RWPE2 (cell line): ENCODE measurements around the gene PRR22.

Experiments
- ATAC-seq: fragments of 200-7000 bp; cut with Tn5 transposase; 3 replicates; pipeline ENCODE4 v1.9.1; 2021; ENCODE audit warnings: low read depth
- DNase-seq: peaks from one replicate; pipeline ENCODE4 v3.0.0-alpha.2; 2020; ENCODE audit warnings: low spot score
- H3K27ac ChIP-seq: fragments of 450-650 bp; 2 replicates; pipeline ENCODE4 v1.5.1; 2017; ENCODE audit warnings: mild to moderate bottlenecking; ENCODE audit not compliant: poor library complexity, severe bottlenecking
- H3K27me3 ChIP-seq: fragments of 250-450 bp; sonication (Bioruptor Pico); 2 replicates; pipeline ENCODE4 v1.5.1; 2021; ENCODE audit warnings: mild to moderate bottlenecking, moderate library complexity; ENCODE audit not compliant: insufficient read depth, poor library complexity, severe bottlenecking
- H3K36me3 ChIP-seq: fragments of 250-450 bp; sonication (Bioruptor Pico); 2 replicates; pipeline ENCODE4 v1.5.1; 2020; ENCODE audit warnings: low read depth, mild to moderate bottlenecking, moderate library complexity
- H3K4me1 ChIP-seq: fragments of 250-450 bp; sonication (Bioruptor Pico); 2 replicates; pipeline ENCODE4 v1.5.1; 2021; ENCODE audit warnings: mild to moderate bottlenecking, moderate library complexity; ENCODE audit not compliant: insufficient read depth, poor library complexity, severe bottlenecking
- H3K4me3 ChIP-seq: fragments of 250-450 bp; sonication (Bioruptor Pico); 2 replicates; pipeline ENCODE4 v1.5.1; 2021; ENCODE audit warnings: mild to moderate bottlenecking, moderate library complexity; ENCODE audit not compliant: severe bottlenecking
- H3K9me3 ChIP-seq: fragments of 250-450 bp; sonication (Bioruptor Pico); 2 replicates; pipeline ENCODE4 v1.5.1; 2021; ENCODE audit warnings: mild to moderate bottlenecking, moderate library complexity; ENCODE audit not compliant: severe bottlenecking
- TF ChIP-seq, protein P1 (sequence below): fragments of 450-650 bp; IDR thresholded peaks from one replicate; pipeline ENCODE4 v1.5.1; 2017; ENCODE audit warnings: mild to moderate bottlenecking, moderate library complexity; ENCODE audit not compliant: poor library complexity, severe bottlenecking

PRR22 gene

DNA sequence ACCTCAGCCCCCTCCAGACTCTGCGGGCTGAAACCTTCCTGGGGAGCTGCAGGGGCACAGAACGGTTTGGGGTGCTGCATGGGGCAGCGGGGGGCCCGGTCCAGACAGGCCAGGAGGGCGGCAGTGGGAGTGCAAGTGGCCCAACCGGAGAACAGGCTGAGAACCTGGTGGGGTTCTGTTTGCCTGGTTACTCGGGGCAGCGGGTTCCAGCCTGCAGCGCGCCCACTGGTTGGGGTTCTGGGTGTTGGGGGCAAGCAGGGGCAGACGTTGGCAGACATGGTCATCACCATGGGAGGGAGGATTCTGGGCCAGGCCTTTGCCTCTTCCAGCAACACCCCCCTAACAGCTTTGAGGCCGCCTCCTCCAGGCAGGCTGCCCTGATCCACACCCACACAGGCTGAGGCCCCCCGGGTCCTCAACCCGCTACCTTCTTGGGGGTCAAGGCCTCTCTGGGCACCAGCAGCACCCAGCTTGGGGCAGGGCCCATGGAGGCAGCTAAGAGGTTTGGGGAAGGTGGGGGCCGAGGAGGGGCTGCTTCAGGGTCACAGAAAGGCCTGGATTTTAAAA, at the start of gene PRR22:
PRR22 (minus strand) TSS at position 166 of the 567 bp plus-strand sequence; CDS start at position 80, 86 bp downstream.
- TF ChIP-seq, protein P1, sequence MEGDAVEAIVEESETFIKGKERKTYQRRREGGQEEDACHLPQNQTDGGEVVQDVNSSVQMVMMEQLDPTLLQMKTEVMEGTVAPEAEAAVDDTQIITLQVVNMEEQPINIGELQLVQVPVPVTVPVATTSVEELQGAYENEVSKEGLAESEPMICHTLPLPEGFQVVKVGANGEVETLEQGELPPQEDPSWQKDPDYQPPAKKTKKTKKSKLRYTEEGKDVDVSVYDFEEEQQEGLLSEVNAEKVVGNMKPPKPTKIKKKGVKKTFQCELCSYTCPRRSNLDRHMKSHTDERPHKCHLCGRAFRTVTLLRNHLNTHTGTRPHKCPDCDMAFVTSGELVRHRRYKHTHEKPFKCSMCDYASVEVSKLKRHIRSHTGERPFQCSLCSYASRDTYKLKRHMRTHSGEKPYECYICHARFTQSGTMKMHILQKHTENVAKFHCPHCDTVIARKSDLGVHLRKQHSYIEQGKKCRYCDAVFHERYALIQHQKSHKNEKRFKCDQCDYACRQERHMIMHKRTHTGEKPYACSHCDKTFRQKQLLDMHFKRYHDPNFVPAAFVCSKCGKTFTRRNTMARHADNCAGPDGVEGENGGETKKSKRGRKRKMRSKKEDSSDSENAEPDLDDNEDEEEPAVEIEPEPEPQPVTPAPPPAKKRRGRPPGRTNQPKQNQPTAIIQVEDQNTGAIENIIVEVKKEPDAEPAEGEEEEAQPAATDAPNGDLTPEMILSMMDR = no peak
- ATAC-seq = no peak; the same call in 2 of the 3 replicates
- H3K9me3 ChIP-seq = no peaks in the 10 kb centered on the region
- no peak within 1 kb of the TSS for H3K27ac ChIP-seq
- peaks cover 39% of the 10 kb centered on the region for H3K36me3 ChIP-seq
- no peak for DNase-seq
- H3K4me3 ChIP-seq = no peak within 1 kb of the TSS
- H3K4me1 ChIP-seq = no peaks in the 10 kb centered on the region
- H3K27me3 ChIP-seq = no peaks in the 10 kb centered on the region

DNA sequence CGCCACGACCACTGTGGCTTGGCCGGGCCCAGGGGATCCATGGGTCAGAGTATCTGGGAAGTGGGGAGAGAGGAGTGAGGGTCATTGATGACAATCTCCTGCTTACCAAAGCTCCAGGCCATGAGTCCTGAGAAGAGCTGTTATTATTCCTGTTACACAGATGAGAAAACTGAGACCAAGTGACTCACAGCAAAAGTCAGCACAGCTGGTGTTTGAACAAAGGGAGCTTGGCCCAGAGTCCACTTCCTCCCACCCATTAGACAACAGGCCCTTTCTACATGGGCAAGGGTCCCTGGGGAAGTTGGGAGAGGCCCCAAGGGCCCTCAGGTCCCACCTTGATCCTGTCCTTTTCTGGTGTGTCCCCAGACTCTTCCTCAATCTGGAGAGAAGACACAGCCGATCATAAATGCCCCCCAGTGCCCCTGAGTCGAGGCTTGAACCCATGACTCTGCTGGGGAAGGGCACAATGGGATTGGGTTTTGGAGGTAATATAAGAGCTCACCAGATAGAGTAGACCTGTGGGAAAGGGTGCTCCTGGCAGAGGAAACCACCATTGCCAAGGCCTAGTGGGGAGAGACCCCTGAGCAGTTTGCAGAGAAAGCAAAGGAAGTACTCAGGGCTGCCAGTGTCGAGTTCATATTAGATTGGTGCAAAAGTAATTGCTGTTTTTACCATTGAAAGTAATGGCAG, 48.1 kb upstream of the PRR22 start:
- Histone ChIP-seq H3K27ac (no peak overlapping the region), H3K27me3 (no peaks in the 10 kb centered on the region), H3K4me1 (no peaks in the 10 kb centered on the region), H3K9me3 (no peaks in the 10 kb centered on the region), H3K4me3 (no peak overlapping the region), H3K36me3 (no peaks in the 10 kb centered on the region)
- ATAC-seq = no peak
- TF ChIP-seq, protein P1 = no peak
- DNase-seq = no peak

DNA sequence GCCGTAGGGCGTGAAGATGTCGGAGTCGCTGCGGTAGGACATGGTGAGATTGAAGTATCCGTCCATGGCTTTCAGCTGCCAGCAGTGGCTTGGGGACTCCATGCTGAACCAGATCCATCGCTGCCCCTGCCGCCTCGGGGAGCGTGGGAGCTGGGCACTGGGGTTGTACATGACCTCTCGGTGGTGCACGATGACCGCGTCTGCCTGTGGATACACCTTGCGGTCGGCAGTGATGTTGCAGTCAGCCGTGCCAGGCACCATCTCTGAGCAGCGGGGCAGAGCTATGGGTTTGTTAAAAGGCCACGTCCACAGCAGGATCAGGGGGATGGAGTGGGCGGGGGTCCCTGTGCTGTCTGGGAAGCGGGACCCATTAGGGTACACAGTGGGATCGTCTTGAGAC, 47.5 kb upstream of the PRR22 start:
- no peaks in the 10 kb centered on the region for H3K36me3 ChIP-seq
- no peaks in the 10 kb centered on the region for H3K27me3 ChIP-seq
- no peaks in the 10 kb centered on the region for H3K4me1 ChIP-seq
- no peaks in the 10 kb centered on the region for H3K9me3 ChIP-seq
- ATAC-seq = no peak
- no peak overlapping the region for H3K27ac ChIP-seq
- DNase-seq = no peak
- no peak overlapping the region for H3K4me3 ChIP-seq
- TF ChIP-seq, protein P1 = no peak

DNA sequence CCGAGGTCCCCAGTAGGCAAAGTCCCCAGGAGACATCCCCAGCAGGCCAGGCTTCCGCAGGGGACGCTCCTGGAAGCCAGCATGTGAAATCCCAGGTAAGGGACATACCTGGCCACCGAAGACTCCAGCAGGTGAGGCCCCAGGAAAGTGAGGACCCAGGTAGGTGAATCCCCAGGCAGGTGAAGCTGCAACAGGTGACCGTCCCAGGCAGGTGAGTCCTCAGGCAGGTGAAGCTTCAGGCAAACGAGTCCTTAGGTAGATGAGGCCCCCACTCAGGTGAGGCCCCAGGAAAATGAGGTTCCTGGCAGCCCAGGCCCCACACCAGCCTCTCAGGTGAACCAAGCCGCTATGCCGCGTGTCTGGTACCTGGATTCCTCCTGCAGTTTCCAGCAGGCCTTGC, 46.6 kb upstream of the PRR22 start:
- Histone ChIP-seq H3K27me3 (no peaks in the 10 kb centered on the region), H3K36me3 (no peaks in the 10 kb centered on the region), H3K27ac (no peak overlapping the region), H3K4me3 (no peak overlapping the region), H3K4me1 (no peaks in the 10 kb centered on the region), H3K9me3 (no peaks in the 10 kb centered on the region)
- ATAC-seq (no peak), DNase-seq (no peak)
- TF ChIP-seq, protein P1 = no peak
